SK-N-SH treated with all-trans-retinoic acid at 6 μM for 48 hours (cell line): ENCODE measurements around the gene APOBEC3H.

Source experiments
- ATAC-seq: fragments of 200-7000 bp; cut with Tn5 transposase; 3 replicates; pipeline ENCODE4 v1.9.1; 2020; ENCODE audit warnings: mild to moderate bottlenecking, moderate library complexity
- ARNTL ChIP-seq: fragments of 450-650 bp; formaldehyde crosslinking; IDR thresholded peaks from 2 replicates; pipeline ENCODE4 v1.5.0; 2020; ENCODE audit warnings: low read depth, mild to moderate bottlenecking, moderate library complexity, borderline replicate concordance
- BACH2 ChIP-seq: fragments of 250-450 bp; sonication (Bioruptor Pico); IDR thresholded peaks from 2 replicates; pipeline ENCODE4 v1.9.0; 2021; ENCODE audit warnings: mild to moderate bottlenecking, borderline replicate concordance
- CREB5 ChIP-seq: fragments of 250-450 bp; sonication (Bioruptor Pico); IDR thresholded peaks from 2 replicates; pipeline ENCODE4 v1.5.1; 2020; ENCODE audit warnings: low read depth, mild to moderate bottlenecking, moderate library complexity
- CSDC2 ChIP-seq: fragments of 250-450 bp; sonication (Bioruptor Pico); IDR thresholded peaks from 2 replicates; pipeline ENCODE4 v1.5.0; 2020; ENCODE audit warnings: mild to moderate bottlenecking, moderate library complexity
- ESRRG ChIP-seq: fragments of 250-450 bp; sonication (Bioruptor Pico); IDR thresholded peaks from 2 replicates; pipeline ENCODE4 v1.6.1; 2021; ENCODE audit warnings: mild to moderate bottlenecking
- GLIS3 ChIP-seq: fragments of 250-450 bp; sonication (Bioruptor Pico); IDR thresholded peaks from 2 replicates; pipeline ENCODE4 v1.5.0; 2020; ENCODE audit warnings: mild to moderate bottlenecking, moderate library complexity
- ISL1 ChIP-seq: fragments of 250-450 bp; sonication (Bioruptor Pico); IDR thresholded peaks from 2 replicates; pipeline ENCODE4 v2.1.2; 2022; ENCODE audit warnings: mild to moderate bottlenecking, moderate library complexity
- OSR1 ChIP-seq: fragments of 250-450 bp; sonication (Bioruptor Pico); IDR thresholded peaks from 2 replicates; pipeline ENCODE4 v1.8.0; 2022; ENCODE audit warnings: moderate library complexity, mild to moderate bottlenecking, inconsistent platforms
- PATZ1 ChIP-seq: fragments of 250-450 bp; sonication (Bioruptor Pico); IDR thresholded peaks from 2 replicates; pipeline ENCODE4 v1.8.0; 2020; ENCODE audit warnings: mild to moderate bottlenecking, moderate library complexity, borderline replicate concordance
- POU6F1 ChIP-seq: fragments of 250-450 bp; sonication (Bioruptor Pico); IDR thresholded peaks from 2 replicates; pipeline ENCODE4 v1.8.0; 2021; ENCODE audit warnings: low read depth, mild to moderate bottlenecking, moderate library complexity, borderline replicate concordance
- PPARA ChIP-seq: fragments of 250-450 bp; sonication (Bioruptor Pico); IDR thresholded peaks from 2 replicates; pipeline ENCODE4 v1.5.0; 2020; ENCODE audit warnings: mild to moderate bottlenecking, borderline replicate concordance
- RARB ChIP-seq: fragments of 250-450 bp; sonication (Bioruptor Pico); IDR thresholded peaks from 2 replicates; pipeline ENCODE4 v1.8.0; 2021; ENCODE audit warnings: mild to moderate bottlenecking, moderate library complexity
- SNAI2 ChIP-seq: fragments of 250-450 bp; sonication (Bioruptor Pico); IDR thresholded peaks from 2 replicates; pipeline ENCODE4 v1.5.0; 2020; ENCODE audit warnings: mild to moderate bottlenecking, moderate library complexity
- TCF4 ChIP-seq: fragments of 250-450 bp; sonication (Bioruptor Pico); IDR thresholded peaks from 2 replicates; pipeline ENCODE4 v1.8.0; 2021; ENCODE audit warnings: mild to moderate bottlenecking, moderate library complexity, borderline replicate concordance
- TOX ChIP-seq: fragments of 250-450 bp; sonication (Bioruptor Pico); IDR thresholded peaks from 2 replicates; pipeline ENCODE4 v1.8.0; 2021; ENCODE audit warnings: mild to moderate bottlenecking, moderate library complexity, borderline replicate concordance
- TSHZ2 ChIP-seq: fragments of 250-450 bp; sonication (Bioruptor Pico); IDR thresholded peaks from 2 replicates; pipeline ENCODE4 v1.5.0; 2020; ENCODE audit warnings: mild to moderate bottlenecking, moderate library complexity
- ZC3H10 ChIP-seq: fragments of 250-450 bp; sonication (Bioruptor Pico); IDR thresholded peaks from 2 replicates; pipeline ENCODE4 v1.5.1; 2021; ENCODE audit warnings: mild to moderate bottlenecking, moderate library complexity
- ZFP3 ChIP-seq: fragments of 250-450 bp; sonication (Bioruptor Pico); IDR thresholded peaks from 2 replicates; pipeline ENCODE4 v1.5.0; 2020; ENCODE audit warnings: mild to moderate bottlenecking, moderate library complexity
- ZFP30 ChIP-seq: fragments of 450-650 bp; formaldehyde crosslinking; IDR thresholded peaks from 2 replicates; pipeline ENCODE4 v1.5.0; 2022; ENCODE audit warnings: mild to moderate bottlenecking, moderate library complexity
- ZNF565 ChIP-seq: fragments of 450-650 bp; formaldehyde crosslinking; conservative IDR thresholded peaks from 2 replicates; pipeline ENCODE4 v1.5.0; 2020; ENCODE audit warnings: low read depth, mild to moderate bottlenecking, moderate library complexity
- ZNF8 ChIP-seq: fragments of 450-650 bp; formaldehyde crosslinking; IDR thresholded peaks from 2 replicates; pipeline ENCODE4 v1.5.0; 2020; ENCODE audit warnings: mild to moderate bottlenecking, moderate library complexity

APOBEC3H gene

GRCh38 chr22:39135092-39135896 is 38.2 kb downstream of the APOBEC3H start:
- peak; percentile 89 for ATAC-seq
- no peak for TF ChIP-seq PPARA
- TF ChIP-seq PATZ1, result no peak
- no peak for TF ChIP-seq TOX (CRISPR knock-in tag)
- TF ChIP-seq OSR1 (CRISPR knock-in tag), result no peak
- no peak for TF ChIP-seq ZNF8 (CRISPR knock-in tag)
- no peak for TF ChIP-seq RARB (CRISPR knock-in tag)
- TF ChIP-seq CREB5 (CRISPR knock-in tag), result no peak
- no peak for TF ChIP-seq BACH2 (CRISPR knock-in tag)
- no peak for TF ChIP-seq CSDC2 (CRISPR knock-in tag)
- no peak for TF ChIP-seq GLIS3 (CRISPR knock-in tag)
- TF ChIP-seq ARNTL (CRISPR knock-in tag), result no peak
- no peak for TF ChIP-seq ESRRG (CRISPR knock-in tag)
- TF ChIP-seq SNAI2, result no peak
- no peak for TF ChIP-seq TCF4 (CRISPR knock-in tag)
- no peak for TF ChIP-seq TSHZ2 (CRISPR knock-in tag)
- TF ChIP-seq ZC3H10 (CRISPR knock-in tag), result no peak
- no peak for TF ChIP-seq ZNF565 (CRISPR knock-in tag)
- TF ChIP-seq POU6F1, result no peak
- no peak for TF ChIP-seq ISL1 (CRISPR knock-in tag)

GRCh38 chr22:39136317-39136716 is 39.3 kb downstream of the APOBEC3H start:
- TF ChIP-seq ISL1 (CRISPR knock-in tag), result no peak
- no peak for TF ChIP-seq PPARA
- no peak for TF ChIP-seq RARB (CRISPR knock-in tag)
- no peak for TF ChIP-seq ESRRG (CRISPR knock-in tag)
- no peak for TF ChIP-seq SNAI2
- no peak for TF ChIP-seq CSDC2 (CRISPR knock-in tag)
- TF ChIP-seq ZNF8 (CRISPR knock-in tag), result no peak
- TF ChIP-seq OSR1 (CRISPR knock-in tag), result no peak
- no peak for TF ChIP-seq ZFP3 (CRISPR knock-in tag)
- no peak for TF ChIP-seq TSHZ2 (CRISPR knock-in tag)
- TF ChIP-seq POU6F1, result no peak
- no peak for TF ChIP-seq GLIS3 (CRISPR knock-in tag)
- no peak for TF ChIP-seq ZNF565 (CRISPR knock-in tag)
- TF ChIP-seq ZFP30 (CRISPR knock-in tag), result no peak
- TF ChIP-seq ARNTL (CRISPR knock-in tag), result no peak
- no peak for TF ChIP-seq TCF4 (CRISPR knock-in tag)
- no peak for ATAC-seq
